Measurements from ENCODE around the gene DNAJB6.

DNAJB6 gene

DNA sequence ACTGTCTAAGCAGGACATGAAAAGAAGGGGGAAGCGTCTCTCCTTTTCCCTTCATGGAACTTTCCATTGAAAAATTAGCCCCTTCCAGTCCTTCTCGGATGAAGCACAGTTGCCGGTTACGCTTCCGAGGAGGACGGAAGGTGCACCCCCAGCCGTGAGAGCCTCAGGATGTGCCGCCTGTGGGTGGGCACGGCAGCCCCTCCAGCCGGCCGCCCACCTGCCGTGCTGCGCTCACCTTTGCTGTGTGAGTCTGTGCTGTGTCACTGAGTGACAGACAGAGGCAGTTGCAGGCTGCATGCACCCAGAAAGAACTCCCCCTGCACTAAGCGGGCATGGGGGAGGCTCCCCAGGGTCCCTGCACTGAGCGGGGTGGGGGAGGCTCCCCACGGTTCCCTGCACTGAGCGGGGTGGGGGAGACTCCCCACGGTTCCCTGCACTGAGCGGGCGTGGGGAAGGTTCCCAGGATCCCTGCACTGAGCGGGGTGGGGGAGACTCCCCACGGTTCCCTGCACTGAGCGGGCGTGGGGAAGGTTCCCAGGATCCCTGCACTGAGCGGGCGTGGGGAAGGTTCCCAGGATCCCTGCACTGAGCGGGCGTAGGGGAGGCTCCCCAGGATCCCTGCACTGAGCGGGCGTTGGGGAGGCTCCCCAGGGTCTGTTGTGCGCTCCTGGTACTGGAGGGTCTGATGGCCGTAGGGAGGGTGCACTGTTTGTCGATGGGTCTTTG is 74.2 kb downstream of the DNAJB6 start:
- DNase-seq = no peak

DNA sequence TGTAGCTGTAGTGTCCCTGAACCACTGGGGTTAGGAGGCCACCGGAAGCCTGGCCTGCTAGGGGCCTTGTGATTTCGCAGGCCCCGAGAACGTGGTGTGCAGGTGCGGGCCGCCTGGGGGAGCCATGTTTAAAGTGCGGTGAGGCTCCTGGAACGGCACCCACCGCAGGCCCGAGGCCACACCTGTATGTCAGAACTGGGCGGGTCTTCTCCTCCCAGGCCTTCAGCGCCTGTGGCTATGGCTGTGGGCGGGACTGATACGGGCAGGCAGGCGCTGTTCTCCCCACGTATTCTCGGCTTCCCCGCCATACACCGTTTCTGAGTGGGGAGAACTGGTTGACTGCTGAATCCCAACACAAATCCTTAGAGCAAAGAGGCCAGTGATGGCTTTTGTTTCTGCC is 74.8 kb downstream of the DNAJB6 start:
- DNase-seq = no peak

GRCh38 chr7:157412021-157412443 is 75.2 kb downstream of the DNAJB6 start:
- DNase-seq = no peak

- no peak for DNase-seq
Observed at GRCh38 chr7:157412491-157413180, 75.8 kb downstream of the DNAJB6 start.

- DNase-seq = no peak
Observed at GRCh38 chr7:157413881-157414701, 77.3 kb downstream of the DNAJB6 start.

- no peak for DNase-seq
Observed at GRCh38 chr7:157414702-157415096, 77.9 kb downstream of the DNAJB6 start.

- no peak for DNase-seq
Observed at GRCh38 chr7:157415486-157415885, 78.7 kb downstream of the DNAJB6 start.

DNA sequence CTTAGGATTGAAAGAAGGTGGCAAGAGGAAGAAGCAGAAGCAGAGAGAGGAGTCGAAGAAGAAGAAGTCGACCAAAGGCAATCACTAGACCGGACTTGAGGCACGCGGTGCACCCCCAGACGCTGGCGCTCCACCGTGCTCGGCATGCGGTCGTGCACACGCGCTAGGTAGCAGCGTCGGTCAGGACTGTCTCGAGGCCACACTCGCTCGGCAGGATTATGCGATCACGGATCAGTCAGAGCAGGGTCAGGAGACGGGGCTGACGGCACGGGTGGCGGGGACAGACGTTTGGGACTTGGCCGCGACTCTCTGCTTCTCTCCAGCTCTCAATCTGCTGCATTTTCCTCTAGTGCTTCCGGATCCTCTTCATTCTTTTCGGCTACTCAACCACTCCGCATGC is 79.2 kb downstream of the DNAJB6 start:
- DNase-seq = no peak

- DNase-seq = no peak
Observed at GRCh38 chr7:157418204-157419034, 81.6 kb downstream of the DNAJB6 start.

DNA sequence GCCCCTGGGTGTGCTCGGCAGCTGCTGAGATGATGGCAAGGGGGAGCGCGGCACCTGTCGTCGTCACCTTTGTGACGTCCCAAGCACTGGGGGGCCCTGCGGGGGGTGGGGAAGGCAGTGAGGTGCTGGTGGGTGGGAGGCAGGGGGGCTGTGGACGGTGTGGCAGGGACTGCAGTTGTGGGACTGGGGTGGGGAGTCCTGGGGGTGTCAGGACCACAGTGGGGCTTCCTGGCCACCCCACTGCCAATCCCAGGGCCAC is 82.2 kb downstream of the DNAJB6 start:
- DNase-seq = no peak

GRCh38 chr7:157422279-157422678 is 85.5 kb downstream of the DNAJB6 start:
- DNase-seq = no peak

DNA sequence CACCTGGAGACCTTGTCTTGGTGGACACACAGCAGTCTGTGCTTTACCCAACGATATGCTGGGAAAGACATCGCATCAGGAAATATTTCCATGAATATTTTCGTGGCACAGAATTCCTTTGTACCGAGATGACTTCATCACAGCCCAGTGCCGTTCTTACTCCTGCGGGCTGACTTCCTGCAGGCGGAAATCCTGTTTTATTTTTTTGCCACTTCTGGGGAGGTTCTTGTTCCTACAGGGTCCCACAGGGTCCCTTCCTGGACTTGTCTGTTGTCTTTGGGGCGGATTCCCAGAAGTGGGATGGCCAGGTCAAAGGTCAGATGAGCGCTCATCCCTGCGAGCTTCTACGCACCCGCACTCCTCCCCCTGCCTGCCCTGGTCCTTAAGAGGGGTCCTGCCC is 86.5 kb downstream of the DNAJB6 start:
- no peak for DNase-seq

DNA sequence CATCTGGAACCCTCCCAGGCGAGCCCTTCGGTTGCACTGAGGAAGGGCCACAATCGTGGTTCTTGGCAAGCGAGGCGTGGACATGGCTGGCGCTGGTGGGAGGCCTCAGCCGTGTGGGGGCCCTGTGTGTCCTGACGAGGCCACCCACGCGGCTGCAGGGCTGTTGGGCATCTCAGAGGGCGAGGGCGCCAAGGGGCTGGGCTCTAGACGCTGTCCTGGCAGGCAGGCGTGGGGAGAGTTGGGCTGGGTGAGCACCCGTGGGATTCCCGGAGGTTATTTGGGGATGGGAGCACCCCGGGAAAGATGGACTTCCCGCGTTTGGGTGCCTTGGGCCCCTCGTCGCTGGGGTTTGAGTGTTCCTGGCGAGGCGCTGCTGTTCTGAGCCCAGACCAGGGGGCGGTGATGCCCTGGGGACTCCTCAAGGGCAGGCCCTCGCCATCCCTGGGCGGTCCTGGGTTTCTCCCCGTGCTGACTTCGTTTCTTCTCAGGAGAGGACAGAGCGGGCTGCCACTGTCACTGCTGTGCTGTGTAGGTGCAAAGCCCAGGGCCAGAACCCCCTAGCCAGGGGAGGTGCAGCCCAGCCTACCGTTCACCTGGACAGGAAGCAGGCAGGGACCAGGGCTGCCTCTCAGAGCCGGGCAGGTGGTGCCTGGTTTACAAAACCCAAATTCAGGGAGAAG is 87.2 kb downstream of the DNAJB6 start:
- no peak for DNase-seq

DNA sequence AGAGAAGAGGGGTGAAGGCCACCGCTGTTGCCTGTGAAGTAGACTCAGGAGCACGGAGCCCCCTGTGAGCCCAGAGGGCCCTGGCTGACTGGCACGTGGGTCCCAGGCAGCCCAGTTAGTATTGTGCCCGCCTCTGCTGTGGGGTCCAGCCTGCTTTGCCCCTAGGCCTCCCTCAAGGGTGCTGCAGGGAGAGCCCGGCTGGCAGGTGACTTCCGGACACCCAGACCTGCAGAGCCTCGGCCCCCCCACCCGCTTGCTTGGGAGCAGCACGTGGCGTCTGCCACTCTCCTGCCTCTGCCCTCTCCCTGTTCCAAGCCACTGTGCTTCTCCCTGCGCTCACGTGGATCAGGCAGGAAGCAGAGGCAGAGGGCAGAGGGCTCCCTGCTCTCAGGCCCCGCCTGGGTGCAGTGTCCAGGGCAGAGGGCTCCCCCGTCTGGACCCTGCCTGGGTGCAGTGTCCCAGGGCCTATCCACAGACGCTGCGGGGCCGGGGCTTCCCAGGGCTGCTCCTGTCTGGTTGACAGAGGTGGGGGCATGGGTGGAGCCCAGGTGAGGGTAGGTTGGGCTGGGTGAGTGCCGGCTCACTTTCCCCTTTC is 88.4 kb downstream of the DNAJB6 start:
- DNase-seq = no peak

GRCh38 chr7:157425761-157426160 is 89.0 kb downstream of the DNAJB6 start:
- no peak for DNase-seq

DNA sequence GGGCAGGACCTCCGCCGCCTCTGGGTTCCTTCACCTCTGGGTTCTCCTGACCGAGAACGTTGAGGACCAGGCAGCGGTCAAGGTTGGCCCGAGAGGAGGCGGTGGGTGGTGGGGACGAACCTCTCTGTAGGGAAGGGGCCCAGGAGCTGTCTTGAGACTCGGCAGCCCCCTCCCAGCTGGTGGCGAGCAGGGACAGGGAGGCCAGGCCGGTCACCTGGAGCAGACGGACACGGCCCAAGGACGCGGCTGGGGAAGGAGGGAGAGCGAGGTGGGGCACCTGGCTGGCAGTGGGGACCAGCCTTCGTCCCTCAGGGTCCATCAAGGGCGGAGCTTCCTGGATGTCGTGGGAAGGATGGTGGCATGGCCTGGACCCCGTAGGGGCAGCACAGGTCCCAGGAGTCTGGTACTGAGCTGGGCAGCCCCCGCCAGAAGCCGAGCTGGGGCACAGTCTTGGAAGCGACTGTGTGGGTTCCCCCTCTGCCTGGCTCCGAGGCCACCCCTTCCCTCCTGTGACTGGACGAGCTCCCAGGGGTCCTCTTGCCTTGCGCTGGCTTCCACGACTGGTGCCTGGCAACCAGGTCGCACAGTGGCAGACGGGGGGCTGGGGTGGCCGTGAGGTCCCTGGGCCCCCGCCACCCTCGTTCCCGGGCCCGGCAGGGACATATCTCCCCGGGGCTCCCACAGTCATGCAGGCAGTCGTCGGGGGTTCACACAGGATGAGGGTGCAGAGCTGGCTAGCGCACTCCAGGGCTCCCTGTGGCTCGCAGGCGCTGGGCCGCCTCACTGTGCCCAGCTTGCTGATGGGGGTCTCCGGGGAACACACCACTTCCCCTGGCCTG is 89.9 kb downstream of the DNAJB6 start:
- DNase-seq = no peak

- no peak for DNase-seq
Observed at GRCh38 chr7:157427811-157428553, 91.2 kb downstream of the DNAJB6 start.

DNA sequence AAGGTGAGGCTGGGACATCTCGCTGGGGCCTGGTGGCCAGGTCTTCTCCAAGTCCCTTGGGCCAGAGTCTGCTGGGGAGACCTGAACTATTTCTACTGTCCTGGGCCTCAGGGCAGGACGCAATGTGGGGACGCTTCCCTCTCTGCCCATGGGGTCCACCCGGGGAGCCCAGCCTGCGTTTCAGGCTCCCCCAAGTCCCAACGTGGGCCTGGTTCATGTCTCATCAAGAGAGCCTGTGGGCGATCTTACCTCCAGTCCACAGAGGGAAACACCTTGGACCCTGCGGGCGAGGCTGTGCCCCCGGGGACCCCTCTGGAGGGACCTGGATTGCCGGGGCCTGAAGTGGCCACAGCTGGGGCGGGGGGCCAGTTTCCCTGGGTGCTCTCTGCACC is 91.7 kb downstream of the DNAJB6 start:
- no peak for DNase-seq

- no peak for DNase-seq
Observed at GRCh38 chr7:157429001-157429679, 92.3 kb downstream of the DNAJB6 start.

GRCh38 chr7:157429680-157430224 is 92.9 kb downstream of the DNAJB6 start:
- DNase-seq = no peak
